ENCODE results near the gene CYB5R3.
"Not testable (repeated sequence)": the region's sequence is repeated elsewhere in the genome, so short reads cannot be mapped to it uniquely, and the experiment has no call there.

DNA sequence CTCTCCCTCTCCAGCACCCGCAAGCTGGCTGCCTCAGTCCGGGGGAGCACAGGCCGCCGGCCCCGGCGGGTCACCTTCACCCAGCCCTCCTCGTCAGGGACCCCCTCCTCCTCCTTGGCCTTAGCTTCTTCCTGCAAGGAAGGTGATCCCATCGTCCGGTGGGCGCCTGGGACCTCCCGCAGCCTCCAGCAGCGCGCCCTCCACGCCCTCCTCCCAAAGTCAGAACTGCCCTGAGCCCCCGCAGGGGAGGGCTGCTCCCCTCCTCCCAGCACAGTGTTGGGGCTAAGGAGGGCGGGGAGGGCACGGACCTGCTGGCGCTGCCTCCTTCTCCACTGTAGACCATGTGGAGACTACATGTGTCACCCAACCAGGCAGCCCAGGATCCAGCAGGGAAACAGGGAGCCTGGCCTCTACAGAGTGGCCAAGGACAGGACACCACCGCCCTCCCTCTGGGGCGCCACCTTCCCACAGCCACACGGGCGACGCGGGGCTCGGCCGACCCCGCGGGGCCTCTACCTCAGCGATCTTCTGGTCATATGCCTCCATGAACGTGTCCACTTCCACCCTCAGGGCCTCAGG is 73.1 kb downstream of the CYB5R3 start:
- not testable (repeated sequence) for TF ChIP-seq EZH2 (IDR thresholded peaks at IDR 0.05; ENCODE audit: insufficient read depth, poor library complexity, severe bottlenecking); EZH2phosphoT487 (IDR thresholded peaks at IDR 0.05; ENCODE audit: insufficient read depth, low read depth)
